ENCODE results near the gene MCFD2.

MCFD2 gene

DNA sequence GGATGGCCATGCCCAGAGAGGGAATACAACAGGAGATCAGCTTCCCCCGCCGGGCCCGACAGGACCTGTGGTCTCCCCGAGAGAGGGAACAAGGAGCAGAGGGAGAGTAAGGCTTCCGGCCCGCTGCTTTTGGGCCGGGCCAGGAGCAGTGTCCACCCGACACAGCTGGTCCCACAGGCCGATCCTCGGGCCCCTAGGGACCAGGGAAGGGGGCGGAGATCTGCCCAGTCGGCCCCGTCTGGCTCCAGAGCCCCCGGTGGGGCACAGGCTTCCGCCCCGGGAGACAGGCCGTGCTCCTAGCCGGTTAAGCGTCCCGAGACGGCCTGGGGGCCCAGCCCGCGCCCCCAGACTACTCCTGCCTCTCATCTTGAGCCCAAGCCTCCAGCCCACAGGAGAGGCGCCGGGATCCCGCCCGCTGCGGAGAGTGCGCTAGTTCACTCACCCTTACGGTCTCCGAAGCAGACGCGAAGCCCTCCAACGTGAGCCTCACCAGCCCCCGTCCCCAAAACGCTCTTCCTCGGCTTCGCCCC, at the start of gene MCFD2:
MCFD2 (minus strand) TSS at position 526 of the 530 bp plus-strand sequence. CDS start 6,635 bp downstream, outside the sequence.
- FAIRE-seq, result no peak

DNA sequence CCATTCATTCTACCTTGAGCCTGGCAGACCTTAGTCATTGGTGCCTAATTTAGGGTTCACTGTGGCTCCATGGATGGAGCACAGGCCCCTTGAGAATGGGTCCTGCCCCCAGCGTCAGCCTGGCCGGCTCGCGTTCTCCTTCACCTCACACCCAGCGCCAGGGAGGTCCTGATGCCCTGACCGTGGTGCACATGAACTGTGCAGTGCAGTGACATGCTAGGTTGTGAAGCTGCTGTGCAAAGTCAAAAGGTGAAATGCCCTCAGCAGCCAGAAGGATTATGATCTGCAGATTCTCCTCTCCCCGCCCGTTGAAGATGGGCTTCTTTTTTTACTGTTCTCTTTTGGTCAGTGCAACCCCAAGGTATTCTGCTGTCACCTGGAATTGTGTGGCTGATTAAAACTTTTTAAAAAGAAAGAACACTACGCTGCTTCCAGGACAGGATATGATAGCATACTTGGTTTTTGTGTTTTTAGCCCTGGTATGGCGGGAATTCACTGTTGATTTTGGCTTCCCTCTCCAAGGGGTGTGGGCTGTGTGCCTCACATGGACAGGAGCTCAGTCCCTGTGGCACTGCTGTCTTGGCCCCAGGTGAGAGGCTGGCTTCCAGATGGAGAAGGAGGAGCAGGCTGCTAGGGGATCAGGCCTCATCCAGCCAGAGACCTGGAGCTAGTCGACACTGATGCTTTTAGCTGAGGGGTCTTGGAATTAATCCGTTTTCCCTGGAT, 49.4 kb upstream of the MCFD2 start:
- FAIRE-seq, result no peak

DNA sequence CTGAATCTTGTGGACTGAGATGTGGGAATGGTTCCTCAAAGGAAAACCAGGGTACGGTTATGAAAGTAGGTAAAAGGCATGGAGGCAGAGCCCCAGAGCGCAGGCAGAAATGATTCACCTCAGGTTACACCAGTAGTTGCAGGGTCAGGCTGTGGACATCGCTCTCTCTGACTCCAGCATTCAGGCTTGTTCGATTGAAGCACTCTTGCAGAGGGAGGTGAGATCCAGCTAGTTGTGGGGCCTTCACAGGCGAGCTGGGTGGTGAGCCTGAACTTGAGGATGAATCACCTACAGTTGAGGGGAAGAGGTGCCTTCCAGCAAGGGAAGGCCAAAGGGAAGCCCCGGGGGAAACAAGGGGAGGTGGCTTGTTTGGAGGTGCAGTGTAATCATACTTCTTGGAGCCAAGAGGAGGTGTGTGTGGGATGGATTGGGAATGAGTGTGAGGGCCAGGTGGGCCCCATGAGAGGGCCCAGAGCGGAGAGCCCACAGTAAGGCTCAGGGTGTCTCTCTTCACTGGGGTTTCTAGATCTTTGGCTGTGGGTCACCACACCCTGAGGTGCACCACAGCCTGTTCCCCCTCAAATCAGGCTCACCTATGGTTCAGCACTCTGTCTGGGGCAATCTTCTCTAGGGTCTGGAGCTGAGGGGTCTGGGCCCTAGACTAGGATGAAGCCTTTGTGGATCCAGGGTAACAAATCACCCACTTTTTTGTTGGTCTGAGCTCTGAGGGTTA, 48.5 kb upstream of the MCFD2 start:
- no peak for FAIRE-seq

DNA sequence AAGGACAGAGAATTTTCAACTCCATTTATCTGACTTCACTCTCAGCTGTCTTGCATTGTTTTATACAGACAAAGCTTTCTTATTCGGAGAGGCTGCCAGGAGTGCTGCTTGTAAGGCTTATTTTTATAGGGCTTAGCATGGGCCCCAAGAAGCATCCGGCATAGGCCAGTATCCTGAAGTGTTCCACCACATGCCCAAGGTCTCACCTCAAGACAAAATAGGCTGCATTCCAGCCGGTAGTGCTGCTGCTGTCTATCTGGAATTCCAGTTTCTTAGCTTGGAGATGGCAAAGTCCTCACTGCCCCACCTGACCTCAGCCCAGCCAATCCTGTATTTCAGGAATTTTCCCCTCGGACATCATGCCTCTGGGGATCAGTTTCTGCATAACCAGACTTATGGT, 47.6 kb upstream of the MCFD2 start:
- FAIRE-seq, result no peak

DNA sequence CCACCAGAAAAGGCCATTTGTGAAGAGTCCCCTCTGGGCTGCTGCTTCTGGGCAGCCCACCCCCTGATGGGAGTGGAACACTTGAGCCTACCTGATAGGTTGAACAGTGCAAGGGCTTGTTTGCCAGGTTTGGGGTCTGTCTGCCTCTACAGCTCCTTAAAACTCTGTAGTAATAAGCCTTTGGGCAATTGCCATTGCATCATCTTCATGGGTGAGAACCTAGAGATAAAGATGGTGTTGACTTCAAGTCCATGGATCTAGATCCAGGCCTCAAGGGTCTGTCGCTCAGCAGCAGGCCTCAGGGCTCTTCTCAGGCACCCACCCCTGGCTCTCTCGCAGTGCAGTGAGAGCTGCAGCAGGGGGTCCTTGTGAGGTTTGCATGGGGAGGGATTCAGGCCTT, 47.1 kb upstream of the MCFD2 start:
- FAIRE-seq, result no peak

DNA sequence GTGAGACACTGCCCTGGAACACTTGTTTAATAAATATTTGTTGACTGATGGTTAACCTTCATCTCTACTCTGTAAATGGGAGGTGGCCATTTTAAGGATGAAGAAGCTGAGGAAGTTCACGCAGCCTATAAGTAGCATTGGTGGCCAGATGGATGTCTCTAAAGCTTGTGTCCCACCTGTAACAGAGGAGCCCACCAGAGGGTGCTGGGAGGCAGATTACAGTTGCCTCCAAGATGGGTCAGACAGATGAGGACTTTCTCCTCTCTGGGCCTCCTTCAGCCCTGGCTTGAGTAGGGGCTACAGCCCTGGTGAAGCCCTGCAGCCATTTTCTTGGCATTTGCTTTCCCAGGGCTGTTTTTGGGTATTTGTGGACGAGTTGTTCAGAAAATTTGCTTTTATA, 45.0 kb upstream of the MCFD2 start:
- FAIRE-seq, result no peak

DNA sequence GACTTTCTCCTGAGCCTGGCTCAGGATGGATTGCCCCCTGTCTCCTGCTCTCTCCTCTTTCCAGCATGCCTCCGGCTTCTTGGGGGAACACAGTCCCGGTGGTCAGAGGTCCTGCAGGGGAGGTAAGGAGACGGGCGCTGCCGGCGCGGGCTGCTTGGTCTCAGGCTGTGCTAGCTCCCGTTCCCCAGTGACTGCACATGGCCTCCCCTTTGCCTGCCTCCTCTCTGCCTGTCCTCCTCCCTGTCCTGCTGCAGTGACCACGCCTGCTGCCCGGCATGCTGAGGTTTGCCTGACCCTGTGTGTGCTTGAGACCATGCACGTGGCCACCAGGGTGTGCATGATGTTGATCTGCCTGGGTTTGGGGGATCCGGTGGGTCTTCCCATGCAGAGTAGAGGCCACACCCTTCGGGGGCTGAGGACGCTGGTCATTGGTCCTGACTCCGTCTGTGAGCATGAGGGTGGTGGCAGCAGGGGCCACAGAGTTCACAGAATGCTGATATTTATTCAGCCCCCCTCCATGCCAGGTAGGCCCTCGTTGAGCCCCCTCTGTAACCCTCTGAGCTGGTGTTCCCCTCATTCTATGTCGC, 42.9 kb upstream of the MCFD2 start:
- FAIRE-seq, result no peak

DNA sequence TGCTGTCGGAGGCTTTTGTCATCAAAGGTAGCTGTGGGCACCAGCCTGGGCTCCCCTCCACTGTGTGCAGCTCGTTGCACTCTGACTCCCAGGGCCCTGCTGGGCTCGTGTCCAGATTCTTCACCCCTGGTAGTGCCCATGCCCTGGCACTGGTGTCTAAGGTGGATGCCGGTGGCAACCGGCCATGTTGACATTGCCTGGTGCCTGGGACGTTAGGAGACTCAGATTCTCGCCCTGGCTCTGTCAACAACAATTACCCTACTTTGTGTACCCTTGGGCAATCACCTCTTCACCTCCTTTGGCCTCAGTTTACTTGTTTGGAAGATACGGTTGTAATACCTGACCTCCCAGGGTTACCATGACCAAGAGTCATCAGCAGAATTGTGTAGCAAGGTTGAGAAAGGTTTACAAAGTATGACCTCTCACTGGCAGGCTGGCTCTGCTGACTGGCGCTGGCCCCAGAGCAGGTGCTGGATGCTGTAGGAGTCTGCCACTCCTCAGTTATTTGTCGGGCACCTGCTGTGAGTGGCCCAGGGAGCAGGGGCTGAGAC, 41.5 kb upstream of the MCFD2 start:
- no peak for FAIRE-seq

DNA sequence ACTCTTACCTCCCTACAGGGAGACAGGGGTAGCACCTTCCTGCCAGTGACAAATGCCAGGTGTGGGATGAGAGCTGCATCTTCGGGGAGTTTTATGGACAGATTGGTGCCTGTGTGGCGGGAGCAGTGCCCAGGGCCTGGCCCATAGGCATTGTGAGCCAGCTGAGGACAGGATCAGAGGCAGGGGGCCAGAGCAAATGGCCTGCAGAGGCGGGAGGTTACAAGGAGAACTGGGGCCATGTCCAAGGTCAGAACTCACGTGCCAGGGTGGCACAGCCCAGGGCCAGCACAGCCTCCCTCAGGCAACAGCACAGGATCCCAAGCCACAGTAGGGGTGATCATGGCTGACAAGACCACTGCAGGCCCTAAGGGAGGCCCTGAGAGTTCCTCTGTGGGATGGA, 40.2 kb upstream of the MCFD2 start:
- no peak for FAIRE-seq

DNA sequence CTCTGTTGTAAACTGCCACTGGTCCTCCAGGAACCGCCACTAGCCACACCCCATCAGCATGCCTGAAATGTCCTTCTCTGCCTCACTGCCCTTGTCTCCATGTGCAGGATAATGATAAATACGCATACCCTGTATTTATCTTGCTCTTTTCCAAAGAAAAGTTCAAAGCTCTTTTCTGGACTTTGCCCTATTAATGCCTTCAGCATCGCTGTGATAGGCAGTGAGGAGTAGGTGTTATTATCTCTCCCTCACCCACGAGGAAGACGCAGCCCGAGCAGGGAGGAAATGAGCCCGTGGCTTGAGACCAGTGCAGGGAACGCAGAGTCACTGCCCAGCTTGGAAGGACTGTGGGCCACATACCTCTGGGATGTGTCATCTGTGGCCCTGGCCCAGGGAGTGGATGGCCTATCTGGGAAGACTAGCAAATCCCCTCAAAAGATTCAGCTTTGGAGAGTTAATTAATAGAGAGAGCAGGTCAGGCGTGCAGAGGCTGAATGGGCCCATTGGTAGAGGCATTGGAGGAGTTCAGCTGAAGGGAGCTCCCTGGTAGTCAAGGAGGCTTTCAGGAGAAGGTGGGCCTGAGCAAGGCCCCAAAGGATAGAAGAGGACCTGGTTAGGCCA, 39.5 kb upstream of the MCFD2 start:
- no peak for FAIRE-seq

DNA sequence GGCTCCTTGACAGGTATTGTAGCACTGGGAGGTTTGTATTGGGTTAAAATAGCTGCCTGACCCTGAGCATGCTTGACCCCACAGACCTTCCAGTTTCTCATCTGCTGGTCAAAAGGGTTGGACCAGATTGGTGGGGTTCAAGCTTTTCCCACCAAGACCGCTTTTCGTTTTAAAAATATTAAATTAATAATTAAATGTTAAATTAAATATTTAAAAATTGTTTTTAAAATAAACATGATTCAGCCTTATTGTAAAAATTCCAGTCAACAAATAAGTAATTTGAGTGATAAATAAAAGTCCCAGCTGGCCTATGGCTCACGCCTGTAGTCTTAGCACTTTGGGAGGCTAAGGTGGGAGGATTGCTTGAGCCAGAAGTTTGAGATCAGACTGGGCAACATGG, 36.6 kb upstream of the MCFD2 start:
- no peak for FAIRE-seq

DNA sequence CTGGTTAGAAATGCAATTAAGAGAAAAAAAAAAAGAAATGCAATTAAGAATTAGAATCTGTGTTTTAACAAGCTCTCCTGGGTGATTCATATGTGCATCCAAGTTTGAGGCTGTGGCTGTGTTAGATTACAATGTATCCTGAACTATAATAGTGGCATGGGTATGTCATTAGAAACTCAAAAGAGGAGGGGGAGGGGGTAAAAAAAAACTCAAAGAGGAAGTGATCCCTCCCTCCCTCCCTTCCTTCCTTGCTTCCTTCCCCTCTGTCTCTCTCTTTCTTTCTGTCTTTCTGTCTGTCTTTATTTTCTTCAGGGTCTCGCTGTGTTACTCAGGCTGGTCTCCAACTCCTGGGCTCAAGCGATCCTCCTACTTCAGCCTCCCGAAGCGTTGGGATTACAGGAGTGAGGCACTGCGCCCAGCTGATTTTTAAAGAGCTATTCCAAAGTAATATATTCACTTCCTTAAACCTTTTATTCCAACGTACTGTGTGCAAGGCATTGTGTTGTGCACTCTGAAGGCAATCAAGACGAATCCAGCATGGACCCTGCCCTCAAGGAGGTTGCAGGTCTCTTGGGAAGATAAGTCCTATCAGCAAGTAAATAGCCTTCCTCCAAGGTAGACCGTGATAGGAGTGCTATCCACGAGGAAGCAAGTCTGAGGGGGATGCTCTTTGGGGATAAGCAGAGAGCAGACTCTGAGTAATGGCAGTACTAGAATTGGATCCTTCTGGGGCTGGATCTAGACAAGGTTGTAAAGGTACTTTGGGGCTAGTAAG, 35.9 kb upstream of the MCFD2 start:
- no peak for FAIRE-seq

DNA sequence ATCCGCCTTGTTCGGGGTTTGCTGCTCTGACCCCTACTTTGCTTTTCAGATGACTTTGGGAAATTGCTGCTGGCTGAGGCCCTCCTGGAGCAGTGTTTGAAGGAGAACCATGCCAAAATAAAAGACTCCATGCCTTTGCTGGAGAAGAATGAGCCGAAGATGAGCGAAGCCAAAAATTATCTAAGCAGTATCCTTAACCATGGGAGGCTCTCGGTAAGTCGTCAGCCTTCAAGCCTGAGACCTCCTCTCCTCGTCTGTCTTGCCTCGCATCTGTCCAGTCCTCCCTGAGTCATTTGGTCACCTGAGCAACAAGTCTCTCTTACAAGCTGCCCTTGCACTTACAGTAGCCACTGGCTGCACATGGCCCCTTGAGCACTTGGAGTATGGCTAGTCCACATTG, 34.7 kb upstream of the MCFD2 start:
- FAIRE-seq, result no peak

DNA sequence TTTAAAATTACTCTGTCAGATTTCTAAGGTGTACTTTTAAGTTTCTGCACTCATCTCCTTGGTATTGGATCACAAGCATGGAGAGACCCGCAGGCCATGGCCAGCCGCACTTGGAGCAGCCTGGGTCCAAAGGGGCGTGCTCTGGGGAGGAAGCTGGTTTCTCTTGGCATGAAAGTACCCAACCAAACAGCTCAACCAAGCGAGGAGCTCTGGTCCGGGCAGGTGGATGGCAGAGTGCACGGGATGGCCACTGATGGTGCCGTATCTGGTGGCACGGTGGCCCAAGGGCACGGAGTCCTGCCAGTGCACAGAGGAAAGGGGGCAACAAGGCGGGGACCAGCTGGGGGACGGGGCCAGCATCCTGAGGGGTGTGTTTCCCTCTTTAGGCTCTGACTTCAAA, 32.2 kb upstream of the MCFD2 start:
- FAIRE-seq, result no peak

DNA sequence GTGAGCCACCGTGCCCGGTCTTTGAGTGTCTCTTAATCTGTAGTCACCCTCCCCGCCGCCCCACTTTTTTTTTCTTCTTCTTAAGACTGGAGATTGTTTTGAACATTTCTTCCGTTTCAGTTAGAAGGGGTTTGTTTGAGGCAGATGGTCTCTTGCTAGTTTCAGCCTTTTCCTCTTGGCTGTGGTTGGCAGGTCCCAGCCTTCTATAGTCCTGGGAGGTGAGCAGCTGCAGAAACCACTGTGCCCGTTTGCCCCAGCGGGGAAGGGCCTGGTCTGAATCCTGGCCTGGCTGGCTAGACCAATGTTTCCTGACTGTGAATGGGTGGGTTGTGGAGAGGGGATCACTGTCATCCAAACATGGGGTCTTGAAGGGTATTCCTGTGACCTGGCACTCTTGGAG, 30.1 kb upstream of the MCFD2 start:
- no peak for FAIRE-seq

DNA sequence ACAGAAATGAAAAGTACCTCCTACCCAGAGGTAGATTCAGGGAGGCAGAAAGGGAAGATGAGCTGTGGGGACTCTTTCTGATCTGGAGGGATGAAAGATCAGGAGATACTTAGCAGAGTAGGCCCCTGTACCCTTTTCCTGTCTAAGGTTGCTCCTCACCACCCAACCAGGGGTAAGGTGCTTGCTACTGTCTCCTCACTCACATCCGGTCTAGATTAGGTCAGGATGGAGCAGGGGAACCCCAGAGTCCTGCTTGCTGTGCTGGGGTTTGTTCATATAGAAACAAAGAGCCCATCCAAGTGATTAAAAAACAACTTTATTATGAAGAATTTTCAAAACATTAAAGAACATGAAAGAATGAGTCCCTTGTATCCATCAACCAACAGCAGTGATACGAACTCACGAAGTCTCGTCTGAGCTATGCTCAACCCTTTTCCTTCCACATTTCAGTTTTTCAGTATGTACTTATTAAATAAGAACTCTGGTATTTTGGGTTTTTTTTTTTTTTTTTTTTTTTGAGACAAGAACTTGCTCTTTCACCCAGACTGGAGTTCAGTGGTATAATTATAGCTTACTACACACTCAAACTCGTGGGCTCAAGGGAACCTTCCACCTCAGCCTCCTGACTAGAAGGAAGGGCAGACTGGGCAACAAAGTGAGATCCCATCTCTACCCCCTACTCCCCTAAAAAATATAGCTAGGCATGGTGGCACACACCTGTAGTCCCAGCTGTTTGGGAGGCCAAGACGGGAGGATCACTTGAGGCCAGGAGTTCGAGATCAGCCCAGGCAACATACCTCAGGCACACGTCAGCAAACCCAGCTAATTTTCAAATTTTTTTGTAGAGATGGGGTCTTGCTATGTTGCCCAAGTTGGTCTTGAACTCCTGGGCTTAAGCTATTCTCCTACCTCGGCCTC, 28.5 kb upstream of the MCFD2 start:
- no peak for FAIRE-seq

DNA sequence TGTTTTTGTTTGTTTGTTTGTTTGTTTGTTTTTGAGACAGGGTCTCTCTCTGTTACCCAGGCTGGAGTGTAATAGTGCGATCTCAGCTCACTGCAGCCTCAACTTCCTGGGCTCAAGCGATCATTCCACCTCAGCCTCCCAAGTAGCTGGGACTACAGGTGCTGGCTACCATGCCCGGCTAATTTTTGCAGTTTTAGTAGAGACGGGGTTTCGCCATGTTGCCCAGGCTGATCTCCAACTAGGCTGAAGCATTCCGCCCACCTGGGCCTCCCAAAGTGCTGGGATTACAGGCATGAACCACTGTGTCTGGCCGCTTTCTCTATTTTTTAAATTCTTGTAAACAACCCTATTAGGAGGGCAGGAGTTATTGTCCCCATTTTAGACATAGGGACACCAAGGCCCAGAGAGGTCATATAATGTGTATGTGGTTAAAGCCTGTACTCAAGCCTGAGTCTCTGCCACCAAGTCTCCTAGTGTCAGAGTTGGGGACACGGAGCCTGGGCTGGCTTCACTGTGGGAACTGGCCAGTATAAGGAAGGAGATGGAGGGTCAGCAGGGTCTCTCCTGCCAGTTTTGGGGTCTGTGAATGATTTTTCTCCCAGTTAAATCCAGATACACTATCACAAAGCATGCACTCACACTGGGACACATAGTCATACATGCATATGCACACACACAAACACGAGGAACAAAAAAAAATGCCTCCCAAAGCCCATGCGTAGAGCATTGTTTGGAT, 27.5 kb upstream of the MCFD2 start:
- no peak for FAIRE-seq

DNA sequence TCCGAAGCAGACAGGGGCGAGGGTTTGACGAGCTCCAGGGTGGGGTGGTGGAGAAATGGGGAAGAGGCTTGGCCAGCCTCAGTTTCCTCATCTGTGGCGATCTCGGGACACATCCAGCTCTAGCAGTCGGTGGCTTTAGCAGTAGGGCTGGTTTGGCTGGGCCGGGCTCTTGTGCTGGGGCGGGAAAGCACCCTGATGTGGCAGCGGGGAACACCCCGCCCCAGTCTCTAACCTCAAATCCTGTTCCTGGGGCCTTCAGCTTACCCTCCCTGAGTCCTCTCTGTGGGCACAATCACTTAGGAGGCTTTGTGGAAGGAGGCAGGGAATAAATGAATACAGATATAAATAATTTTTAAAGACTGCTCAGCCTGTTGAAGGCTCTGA, 26.5 kb upstream of the MCFD2 start:
- FAIRE-seq, result no peak

DNA sequence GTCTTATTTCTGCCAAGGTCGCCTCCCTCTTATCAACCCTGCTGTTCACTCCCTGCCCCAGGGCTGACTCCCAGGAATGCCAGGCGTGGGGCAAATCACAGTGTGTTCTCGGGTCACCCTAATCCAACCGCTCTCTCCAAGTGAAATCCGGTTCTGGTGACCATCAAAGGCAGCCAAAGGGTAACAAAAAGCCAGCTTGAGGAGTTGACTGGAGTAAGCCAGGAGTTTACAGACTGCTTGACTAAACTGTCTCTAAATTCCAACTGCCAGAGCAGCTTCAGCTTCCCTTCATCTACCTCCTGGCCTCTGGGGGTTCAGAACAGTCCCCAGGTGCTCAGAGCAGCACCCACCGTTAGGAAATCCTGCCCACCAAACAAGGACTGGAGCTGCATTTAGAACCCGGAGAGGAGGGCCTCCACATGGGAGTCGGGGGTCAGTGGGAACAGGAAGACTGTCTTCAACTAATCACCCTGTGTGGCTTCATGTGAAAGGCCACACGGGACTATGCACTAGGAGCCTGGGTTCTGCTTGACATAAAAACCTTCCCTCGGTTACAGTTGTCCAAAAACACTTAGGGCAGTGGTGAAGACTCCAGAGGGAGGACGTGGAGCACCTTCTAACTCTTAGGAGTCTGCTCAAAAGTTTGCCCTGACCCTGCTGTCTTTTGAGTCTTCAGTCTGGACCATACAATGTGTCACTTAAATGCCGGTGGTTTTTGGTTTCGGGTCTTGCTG, 24.2 kb upstream of the MCFD2 start:
- FAIRE-seq, result no peak

DNA sequence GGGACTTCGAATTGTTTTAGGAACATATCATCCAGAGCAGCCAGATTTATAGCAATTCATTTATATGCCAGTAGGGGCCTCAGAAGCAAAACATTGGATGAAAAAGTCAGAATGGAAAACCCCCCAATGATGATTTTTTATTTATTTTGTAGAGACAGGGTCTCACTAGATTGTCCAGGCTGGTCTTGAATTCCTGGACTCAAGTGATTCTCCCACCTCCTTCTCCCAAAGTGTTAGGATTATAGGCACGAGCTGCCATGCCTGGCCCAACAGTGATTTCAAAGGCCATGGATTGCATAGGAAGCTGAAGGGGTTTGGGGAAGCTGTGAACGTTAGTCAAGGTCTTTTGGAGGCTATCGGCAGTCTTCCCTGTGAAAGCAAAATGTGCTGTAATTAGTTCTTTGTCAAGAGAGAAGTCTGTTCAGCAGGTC, 21.9 kb upstream of the MCFD2 start:
- no peak for FAIRE-seq

Measured in colon (tissue), 2 donors.